Measurements from ENCODE around the gene GSE1. TPM values are rescaled to one million over a fixed set of nuclear protein-coding genes. Genes with fewer than 3 reads are reported as not detected.

The GSE1 gene
- total and polyA plus RNA-seq, 9 of the 15 experiments (the other 6 are each of a cell fraction or from before 2014, with no cell fraction given) = 12.2 to 244 (median 57.9) TPM

DNA sequence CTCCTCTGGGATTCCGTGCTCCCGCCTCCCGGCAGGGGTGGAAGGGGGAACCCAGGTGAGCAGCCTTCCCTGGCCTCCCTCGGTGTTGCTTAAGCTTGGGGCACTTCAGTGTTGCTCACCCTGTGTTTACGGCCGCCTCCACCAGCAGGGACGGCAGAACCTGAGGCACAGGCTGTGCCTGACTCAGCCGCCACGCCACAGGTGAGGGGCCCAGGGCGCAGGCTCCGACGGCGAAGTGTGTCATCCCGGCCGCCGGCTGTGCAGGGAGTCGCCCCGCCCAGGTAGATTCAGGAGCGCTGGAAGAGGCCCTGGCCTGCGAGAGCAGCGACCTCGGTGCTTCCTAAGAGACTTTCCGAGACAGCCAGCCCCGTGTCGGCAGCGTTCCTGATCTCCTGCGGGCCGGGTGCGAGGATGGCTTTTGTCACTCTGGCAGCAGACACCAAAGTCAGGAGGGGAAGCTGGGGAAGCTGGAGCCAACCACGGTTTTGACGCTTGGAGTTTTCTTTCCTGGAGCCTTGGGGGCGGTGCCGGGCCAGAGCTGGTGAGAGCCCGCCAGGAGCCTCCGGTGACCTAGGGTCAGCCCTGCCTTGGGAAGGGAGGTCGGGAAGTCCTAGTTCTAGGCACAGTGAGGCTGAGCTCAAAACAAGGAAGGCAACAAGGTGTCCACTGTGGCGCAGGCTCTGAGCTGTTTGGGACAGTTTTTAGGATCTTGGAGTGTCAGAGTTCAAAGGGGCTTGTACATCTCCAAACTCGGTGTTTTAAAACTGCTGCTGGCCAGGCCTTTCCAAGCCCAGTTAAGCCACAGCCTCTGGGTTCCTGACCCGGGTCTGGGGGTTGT lies 2.1 kb downstream of the GSE1 start (continued):
- TF ChIP-seq, protein P1, sequence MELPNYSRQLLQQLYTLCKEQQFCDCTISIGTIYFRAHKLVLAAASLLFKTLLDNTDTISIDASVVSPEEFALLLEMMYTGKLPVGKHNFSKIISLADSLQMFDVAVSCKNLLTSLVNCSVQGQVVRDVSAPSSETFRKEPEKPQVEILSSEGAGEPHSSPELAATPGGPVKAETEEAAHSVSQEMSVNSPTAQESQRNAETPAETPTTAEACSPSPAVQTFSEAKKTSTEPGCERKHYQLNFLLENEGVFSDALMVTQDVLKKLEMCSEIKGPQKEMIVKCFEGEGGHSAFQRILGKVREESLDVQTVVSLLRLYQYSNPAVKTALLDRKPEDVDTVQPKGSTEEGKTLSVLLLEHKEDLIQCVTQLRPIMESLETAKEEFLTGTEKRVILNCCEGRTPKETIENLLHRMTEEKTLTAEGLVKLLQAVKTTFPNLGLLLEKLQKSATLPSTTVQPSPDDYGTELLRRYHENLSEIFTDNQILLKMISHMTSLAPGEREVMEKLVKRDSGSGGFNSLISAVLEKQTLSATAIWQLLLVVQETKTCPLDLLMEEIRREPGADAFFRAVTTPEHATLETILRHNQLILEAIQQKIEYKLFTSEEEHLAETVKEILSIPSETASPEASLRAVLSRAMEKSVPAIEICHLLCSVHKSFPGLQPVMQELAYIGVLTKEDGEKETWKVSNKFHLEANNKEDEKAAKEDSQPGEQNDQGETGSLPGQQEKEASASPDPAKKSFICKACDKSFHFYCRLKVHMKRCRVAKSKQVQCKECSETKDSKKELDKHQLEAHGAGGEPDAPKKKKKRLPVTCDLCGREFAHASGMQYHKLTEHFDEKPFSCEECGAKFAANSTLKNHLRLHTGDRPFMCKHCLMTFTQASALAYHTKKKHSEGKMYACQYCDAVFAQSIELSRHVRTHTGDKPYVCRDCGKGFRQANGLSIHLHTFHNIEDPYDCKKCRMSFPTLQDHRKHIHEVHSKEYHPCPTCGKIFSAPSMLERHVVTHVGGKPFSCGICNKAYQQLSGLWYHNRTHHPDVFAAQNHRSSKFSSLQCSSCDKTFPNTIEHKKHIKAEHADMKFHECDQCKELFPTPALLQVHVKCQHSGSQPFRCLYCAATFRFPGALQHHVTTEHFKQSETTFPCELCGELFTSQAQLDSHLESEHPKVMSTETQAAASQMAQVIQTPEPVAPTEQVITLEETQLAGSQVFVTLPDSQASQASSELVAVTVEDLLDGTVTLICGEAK (IDR thresholded peaks at IDR 0.05) = no peak
- TF ChIP-seq, protein P1 (CRISPR knock-in tag; IDR thresholded peaks at IDR 0.05) = no peak
- TF ChIP-seq POLR2A (conservative IDR thresholded peaks at IDR 0.05) = peak; percentile 61; the same call in 1 of the 2 replicates
- TF ChIP-seq, protein P2, sequence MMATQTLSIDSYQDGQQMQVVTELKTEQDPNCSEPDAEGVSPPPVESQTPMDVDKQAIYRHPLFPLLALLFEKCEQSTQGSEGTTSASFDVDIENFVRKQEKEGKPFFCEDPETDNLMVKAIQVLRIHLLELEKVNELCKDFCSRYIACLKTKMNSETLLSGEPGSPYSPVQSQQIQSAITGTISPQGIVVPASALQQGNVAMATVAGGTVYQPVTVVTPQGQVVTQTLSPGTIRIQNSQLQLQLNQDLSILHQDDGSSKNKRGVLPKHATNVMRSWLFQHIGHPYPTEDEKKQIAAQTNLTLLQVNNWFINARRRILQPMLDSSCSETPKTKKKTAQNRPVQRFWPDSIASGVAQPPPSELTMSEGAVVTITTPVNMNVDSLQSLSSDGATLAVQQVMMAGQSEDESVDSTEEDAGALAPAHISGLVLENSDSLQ (IDR thresholded peaks at IDR 0.05) = 0 out of 2 replicates have a peak, but pooled peaks have one; percentile 3
- TF ChIP-seq BCOR (IDR thresholded peaks at IDR 0.05) = no peak
- TF ChIP-seq MTA1 (IDR thresholded peaks at IDR 0.05; ENCODE audit: borderline replicate concordance) = peak; percentile 42; the same call in 1 of the 2 replicates
- peak; percentile 73 for TF ChIP-seq CHD1 (IDR thresholded peaks at IDR 0.05; ENCODE audit: low read length)
- no peak for TF ChIP-seq CEBPG (CRISPR knock-in tag; IDR thresholded peaks at IDR 0.05)
- peak in 1 of 2 experiments; percentile 3; a peak in 1 of 4 replicates for TF ChIP-seq CEBPG (tag; conservative IDR thresholded peaks at IDR 0.05 in 1 of 2, IDR thresholded peaks at IDR 0.05 in 1 of 2)
- no peak for TF ChIP-seq ZKSCAN8 (CRISPR knock-in tag; IDR thresholded peaks at IDR 0.05)
- no peak for TF ChIP-seq GABPB1 (CRISPR knock-in tag; IDR thresholded peaks at IDR 0.05)
- TF ChIP-seq GTF2F1 (IDR thresholded peaks at IDR 0.05; ENCODE audit: low read depth, low read length) = no peak
- no peak for TF ChIP-seq MYC (IDR thresholded peaks at IDR 0.05; ENCODE audit: low read depth, low read length)
- no peak for TF ChIP-seq MYC (CRISPR knock-in tag; IDR thresholded peaks at IDR 0.05; ENCODE audit: borderline replicate concordance, low read depth)
- TF ChIP-seq POLR2G (IDR thresholded peaks at IDR 0.05; ENCODE audit: low read depth, low read length) = peak; percentile 78
